ENCODE measurements around the gene FAHD2A.
"Not testable (repeated sequence)": the region's sequence is repeated elsewhere in the genome, so short reads cannot be mapped to it uniquely, and the experiment has no call there.

FAHD2A gene

DNA sequence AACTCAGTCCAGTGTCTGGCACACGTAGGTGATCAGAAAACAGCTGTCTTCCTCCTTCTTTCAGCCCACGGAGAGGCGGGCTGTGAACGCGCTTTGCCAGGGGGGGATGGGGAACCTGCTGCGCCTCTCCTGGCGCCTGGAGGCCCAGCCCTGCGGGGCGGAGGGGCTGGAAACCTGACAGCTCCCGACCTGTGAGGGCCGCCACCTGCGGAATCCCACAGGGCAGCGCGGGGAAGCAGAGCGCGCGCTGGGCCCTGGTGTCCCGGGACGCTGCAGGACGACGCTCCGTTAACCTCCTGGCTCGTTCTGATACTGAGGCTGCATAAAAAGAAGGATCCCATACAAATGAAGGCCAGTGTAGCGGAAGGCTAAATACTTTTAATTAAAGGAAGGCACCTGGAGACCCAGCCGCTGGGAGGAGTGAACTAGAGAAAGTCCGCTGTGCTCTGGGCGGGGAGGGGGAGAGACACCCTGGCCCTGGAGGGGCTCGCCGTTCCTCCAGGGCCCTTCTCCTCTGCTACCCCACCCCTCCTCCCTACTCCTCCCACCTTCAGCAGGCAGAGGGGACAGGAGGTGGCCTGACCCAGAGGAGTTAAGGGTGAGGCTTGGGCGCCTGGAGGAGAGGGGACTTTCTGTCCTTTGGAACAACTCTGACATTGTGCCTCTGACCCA is 24.8 kb downstream of the FAHD2A start:
- H3K27me3 ChIP-seq (replicated peaks); in situ Hi-C loops (cut with HindIII; ENCODE audit: low pct_ligation_motif_present, low sequenced_read_pairs); H3K36me3 ChIP-seq (replicated peaks); DNase-seq; H3K27ac ChIP-seq; H3K4me3 ChIP-seq (ENCODE audit: low read depth, low read length): not testable (repeated sequence)

DNA sequence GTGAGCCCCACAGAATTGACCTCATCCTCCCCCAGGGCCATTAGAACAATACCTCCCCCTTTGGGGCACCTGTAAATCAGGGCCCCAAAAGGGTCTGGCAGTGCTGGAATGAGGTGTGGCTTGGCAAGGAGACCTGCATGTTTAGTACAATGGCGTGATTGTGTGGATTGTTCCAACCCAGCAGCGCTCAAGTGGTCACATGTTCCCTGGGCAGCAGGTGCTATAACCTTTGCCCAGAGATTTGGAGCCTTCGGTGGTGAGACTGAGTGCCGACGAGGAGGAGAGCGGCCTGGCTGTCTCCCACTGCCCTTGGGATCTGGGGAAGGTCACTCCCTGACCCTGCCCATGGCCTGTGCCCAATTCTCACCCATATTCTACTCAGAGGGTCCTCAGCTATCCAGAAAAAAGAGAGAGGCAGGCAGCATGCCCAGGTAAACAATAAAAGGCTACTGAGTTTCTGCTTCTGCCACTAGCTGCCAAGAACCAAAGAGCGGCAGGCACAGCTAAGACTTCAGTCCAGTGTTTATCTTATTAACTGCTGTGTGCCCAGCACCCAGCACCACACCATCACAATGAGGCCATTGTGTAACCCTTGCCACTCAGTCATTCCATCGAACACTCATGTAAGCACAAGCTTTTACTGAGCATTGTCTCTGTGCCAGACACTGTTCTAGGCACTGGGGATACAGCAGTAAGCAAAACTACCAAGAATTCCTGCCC is 27.4 kb downstream of the FAHD2A start:
- DNase-seq; H3K4me3 ChIP-seq (ENCODE audit: low read depth, low read length); H3K36me3 ChIP-seq (replicated peaks); H3K27ac ChIP-seq; H3K27me3 ChIP-seq (replicated peaks); in situ Hi-C loops (cut with HindIII; ENCODE audit: low pct_ligation_motif_present, low sequenced_read_pairs): not testable (repeated sequence)

DNA sequence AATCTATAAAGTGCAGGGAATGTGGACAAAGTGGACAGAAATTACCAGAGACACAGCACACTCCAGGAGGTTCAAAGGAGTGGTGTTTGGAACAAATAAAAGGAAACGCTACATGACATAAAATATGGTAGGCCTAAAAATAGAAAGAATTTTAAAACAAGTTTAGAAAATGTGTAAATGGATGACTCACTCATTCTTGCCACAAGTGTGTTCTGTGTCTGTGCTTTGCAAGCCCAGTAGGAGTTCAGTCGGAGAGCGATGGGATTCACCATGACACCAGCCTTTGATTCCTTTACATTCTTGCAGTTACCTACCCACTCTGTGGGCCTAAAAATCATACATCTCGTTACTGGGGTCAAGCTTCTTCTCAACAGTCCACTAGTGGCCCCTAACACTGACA is 30.9 kb downstream of the FAHD2A start:
- DNase-seq; in situ Hi-C loops (cut with HindIII; ENCODE audit: low pct_ligation_motif_present, low sequenced_read_pairs): not testable (repeated sequence)

DNA sequence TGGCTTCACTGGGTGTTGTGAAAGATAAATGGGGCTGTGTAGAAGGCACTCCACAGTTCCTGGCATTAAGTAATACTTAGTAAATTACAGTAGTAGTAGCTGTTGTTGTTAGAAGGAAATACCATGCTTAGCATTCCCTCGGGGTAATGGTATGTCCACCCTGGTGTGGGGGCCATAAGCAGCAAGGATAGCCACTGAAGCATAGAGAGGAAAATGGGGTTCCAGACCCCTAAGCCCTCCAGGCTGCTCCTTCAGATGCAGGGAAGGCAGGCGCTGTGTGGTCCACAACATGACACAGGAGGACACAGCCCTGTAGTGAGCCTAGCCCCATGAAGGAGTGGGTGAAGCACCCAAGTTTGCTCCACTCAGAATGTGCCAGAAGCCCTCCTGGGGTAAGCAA is 31.5 kb downstream of the FAHD2A start:
- in situ Hi-C loops (cut with HindIII; ENCODE audit: low pct_ligation_motif_present, low sequenced_read_pairs); DNase-seq; H3K27me3 ChIP-seq (replicated peaks); H3K36me3 ChIP-seq (replicated peaks); H3K4me3 ChIP-seq (ENCODE audit: low read depth, low read length); H3K27ac ChIP-seq: not testable (repeated sequence)

More for the DNA sequence above, 30.9 kb downstream of the FAHD2A start:
- H3K27ac ChIP-seq; H3K27me3 ChIP-seq (replicated peaks); H3K36me3 ChIP-seq (replicated peaks); H3K4me3 ChIP-seq (ENCODE audit: low read depth, low read length): not testable (repeated sequence)

DNA sequence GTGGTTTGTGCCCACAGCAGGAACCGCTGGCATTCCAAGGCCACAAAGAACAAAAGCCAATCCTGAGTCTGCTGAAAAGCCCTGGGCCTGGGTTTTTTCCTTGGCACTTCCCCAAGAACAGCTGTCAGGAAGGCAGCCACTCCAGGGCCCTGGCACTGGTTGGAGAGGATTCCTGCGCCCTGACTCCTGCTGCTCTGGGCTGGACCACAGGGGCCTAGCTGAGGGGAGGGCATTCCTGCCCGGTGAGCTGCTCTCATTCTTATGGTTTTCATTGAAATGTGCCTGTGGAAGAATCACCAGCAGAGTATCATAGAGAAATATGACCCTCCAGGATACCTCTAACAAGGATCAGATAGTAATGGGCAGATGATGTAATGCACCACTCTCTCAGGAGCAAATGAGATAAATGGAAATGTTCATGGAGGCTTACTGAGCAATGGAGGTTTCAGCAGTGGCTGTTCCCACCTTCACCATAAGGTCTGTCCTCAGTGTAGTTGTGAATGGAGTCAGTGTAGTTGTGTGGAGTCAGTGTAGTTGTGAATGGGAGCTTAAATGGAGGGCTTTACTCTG is 32.1 kb downstream of the FAHD2A start:
- H3K36me3 ChIP-seq (replicated peaks); H3K27me3 ChIP-seq (replicated peaks); H3K4me3 ChIP-seq (ENCODE audit: low read depth, low read length); H3K27ac ChIP-seq; in situ Hi-C loops (cut with HindIII; ENCODE audit: low pct_ligation_motif_present, low sequenced_read_pairs): not testable (repeated sequence)
- DNase-seq = peak; percentile 95

DNA sequence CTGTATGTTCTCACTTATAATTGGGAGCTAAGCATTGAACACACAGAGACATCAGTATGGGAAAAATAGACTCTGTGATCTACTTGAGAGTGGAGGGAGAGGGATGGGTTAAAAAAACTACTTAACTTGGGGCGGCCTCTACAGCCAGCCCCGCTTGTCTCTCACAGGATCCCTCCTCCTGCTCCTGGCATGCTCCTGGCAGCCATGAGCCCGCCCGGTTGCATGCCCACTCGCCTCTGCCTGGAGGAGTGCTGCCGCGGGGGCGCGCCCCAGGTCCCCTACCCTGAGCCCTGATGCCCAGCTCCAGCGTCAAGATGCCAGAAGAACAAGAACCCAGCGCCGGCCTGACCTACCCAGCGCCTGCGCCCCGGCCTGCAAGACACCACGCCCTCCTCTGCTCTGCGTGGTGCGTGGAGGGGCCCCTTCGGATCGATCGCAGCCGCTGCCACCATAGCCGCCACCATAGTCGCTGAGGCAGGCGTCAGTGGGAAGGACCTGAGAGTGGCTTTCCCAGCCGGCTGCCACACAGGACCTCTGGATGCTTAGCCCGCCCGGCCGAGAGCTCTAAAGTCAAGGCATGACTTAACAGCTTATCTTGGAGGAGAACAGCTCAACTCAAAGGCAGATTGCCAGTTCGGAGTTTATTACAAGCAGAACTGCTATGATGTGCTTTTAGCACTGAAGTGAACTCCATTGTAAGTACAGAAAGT is 32.8 kb downstream of the FAHD2A start:
- DNase-seq; in situ Hi-C loops (cut with HindIII; ENCODE audit: low pct_ligation_motif_present, low sequenced_read_pairs); H3K4me3 ChIP-seq (ENCODE audit: low read depth, low read length); H3K36me3 ChIP-seq (replicated peaks); H3K27ac ChIP-seq; H3K27me3 ChIP-seq (replicated peaks): not testable (repeated sequence)

DNA sequence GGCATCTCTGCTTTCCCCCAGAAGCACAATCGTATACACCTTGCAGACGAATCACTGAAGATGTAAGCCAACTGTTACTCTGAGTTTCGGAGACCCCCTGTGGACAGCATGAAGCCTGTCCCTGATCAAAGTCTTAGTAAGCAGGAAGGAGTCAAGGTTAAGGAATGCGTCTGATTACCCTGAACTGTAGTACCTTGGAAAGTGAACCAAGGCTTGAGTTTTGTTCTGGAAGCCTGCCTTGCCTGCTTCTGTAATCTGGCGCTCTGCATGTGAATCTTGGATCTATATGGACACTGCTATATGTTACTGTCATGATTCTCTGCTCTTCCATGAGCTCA is 33.3 kb downstream of the FAHD2A start:
- H3K36me3 ChIP-seq (replicated peaks); DNase-seq; H3K27me3 ChIP-seq (replicated peaks); H3K27ac ChIP-seq; H3K4me3 ChIP-seq (ENCODE audit: low read depth, low read length); in situ Hi-C loops (cut with HindIII; ENCODE audit: low pct_ligation_motif_present, low sequenced_read_pairs): not testable (repeated sequence)

DNA sequence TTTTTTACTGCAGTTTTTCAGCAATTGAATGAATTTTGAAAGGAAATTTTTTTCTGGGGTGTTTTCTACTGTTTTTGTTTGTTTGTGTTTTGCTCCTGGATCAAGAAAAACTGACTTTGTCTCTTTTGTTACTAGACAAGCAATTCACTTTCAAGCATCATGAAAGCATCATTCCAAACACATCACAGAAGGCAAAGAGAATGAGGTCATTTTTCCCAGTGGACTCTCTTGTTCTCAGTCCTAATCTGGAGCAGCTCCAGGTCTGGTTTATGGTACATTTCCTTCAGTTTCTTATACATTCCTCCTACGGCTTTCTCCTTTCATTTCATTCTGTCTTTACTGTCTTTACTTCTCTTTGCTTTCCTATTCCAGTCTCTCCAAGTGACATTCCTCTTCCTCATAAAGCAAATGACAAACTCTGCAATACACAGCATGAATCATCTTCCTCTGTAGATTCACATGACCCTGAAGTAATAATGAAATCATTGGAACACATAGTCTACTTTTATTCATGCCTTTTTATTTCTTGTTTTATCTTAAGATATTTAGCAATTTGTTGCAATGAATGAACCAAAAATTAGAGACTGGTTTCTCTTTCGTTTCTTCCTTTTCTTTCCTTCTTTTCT is 40.1 kb downstream of the FAHD2A start:
- in situ Hi-C loops (cut with HindIII; ENCODE audit: low pct_ligation_motif_present, low sequenced_read_pairs); H3K4me3 ChIP-seq (ENCODE audit: low read depth, low read length); H3K36me3 ChIP-seq (replicated peaks); H3K27ac ChIP-seq; H3K27me3 ChIP-seq (replicated peaks); DNase-seq: not testable (repeated sequence)

DNA sequence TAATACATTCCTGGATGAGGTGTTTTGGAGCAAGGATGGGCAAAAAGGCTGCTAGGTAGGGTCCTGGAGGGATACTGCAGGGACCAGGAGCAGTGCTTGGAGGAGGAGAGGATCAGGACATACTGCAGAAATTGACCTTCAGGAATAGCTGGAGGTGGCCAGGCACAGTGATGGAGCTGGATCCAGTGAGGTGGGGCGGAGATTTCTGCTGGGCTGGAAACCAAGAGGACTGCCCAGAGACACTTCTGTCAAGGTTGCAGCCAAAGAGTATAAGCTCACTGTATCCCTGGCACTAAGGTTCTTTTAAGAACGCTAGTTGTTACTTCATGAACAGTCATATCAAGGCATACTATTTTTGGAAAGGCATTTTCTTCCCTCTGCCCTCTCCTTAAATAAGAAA is 42.8 kb downstream of the FAHD2A start:
- H3K36me3 ChIP-seq (replicated peaks); in situ Hi-C loops (cut with HindIII; ENCODE audit: low pct_ligation_motif_present, low sequenced_read_pairs): not testable (repeated sequence)

DNA sequence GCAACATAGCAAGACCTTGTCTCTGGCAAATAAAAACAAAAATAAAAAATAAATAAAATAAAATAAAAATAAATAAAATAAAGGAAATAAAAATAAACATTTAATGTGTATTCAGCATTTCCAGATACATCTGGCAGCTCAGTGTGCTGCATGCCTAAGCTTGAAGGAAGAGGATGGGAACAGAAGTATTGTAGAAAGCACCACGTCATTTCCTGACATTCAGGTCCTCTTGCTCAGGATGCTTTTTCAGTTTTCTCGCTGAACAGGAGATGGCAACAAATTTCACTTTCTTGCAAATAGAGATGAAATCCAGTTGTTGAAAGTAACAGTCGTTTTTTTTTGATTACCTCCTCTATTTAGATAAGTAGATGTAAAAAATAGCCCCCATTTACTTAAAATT is 60.8 kb downstream of the FAHD2A start:
- H3K36me3 ChIP-seq (replicated peaks); H3K4me3 ChIP-seq (ENCODE audit: low read depth, low read length); H3K27ac ChIP-seq; H3K27me3 ChIP-seq (replicated peaks); in situ Hi-C loops (cut with HindIII; ENCODE audit: low pct_ligation_motif_present, low sequenced_read_pairs); DNase-seq: not testable (repeated sequence)

More for the DNA sequence above, 42.8 kb downstream of the FAHD2A start:
- not testable (repeated sequence) for DNase-seq; H3K27me3 ChIP-seq (replicated peaks); H3K4me3 ChIP-seq (ENCODE audit: low read depth, low read length); H3K27ac ChIP-seq
